Jurkat, Clone E6-1 (cell line): Measurements from ENCODE around the gene ONECUT3.

ENCODE experiments used
- DNase-seq: peaks from one replicate; pipeline ENCODE4 v3.0.0-alpha.2; 2011; ENCODE audit warnings: low read depth, low spot score
- H3K4me3 ChIP-seq: 2 replicates; pipeline ENCODE4 v1.5.1; 2011; ENCODE audit warnings: mild to moderate bottlenecking, low read length, control low read depth, moderate library complexity

The ONECUT3 gene

DNA sequence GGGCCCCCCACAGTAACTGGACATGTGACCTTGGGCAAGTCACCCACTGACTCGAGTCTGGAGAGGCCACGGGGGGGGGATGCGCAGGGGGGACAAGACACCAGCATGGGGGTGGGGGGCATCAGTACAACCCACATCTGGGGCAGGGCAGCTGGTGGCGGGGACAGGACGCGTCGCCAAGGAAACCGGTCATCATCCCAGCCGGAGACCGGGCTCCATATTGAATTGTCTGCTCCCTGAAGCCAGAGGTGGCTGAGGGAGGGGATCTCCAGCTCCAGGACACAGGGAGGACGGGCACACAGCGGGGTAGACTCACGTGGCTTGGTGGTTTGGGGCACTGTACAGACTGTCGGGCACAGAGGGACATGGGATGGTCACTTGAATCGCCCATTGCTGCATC is 11.4 kb downstream of the ONECUT3 start:
- H3K4me3 ChIP-seq: no peak overlapping the region
- no peak for DNase-seq

- DNase-seq: no peak
- H3K4me3 ChIP-seq: no peak overlapping the region
Measured at GRCh38 chr19:1765232-1765903, 12.1 kb downstream of the ONECUT3 start.

GRCh38 chr19:1765904-1766799 is 12.8 kb downstream of the ONECUT3 start:
- H3K4me3 ChIP-seq: no peak overlapping the region
- no peak for DNase-seq

GRCh38 chr19:1766800-1767352 is 13.6 kb downstream of the ONECUT3 start:
- H3K4me3 ChIP-seq: no peak overlapping the region
- no peak for DNase-seq

GRCh38 chr19:1767464-1767933 is 14.2 kb downstream of the ONECUT3 start:
- peak; percentile 23 for DNase-seq
- H3K4me3 ChIP-seq: no peak overlapping the region

GRCh38 chr19:1768248-1768647 is 14.9 kb downstream of the ONECUT3 start:
- no peak for DNase-seq
- H3K4me3 ChIP-seq: no peak overlapping the region

- no peak overlapping the region for H3K4me3 ChIP-seq
- no peak for DNase-seq
Measured at GRCh38 chr19:1768918-1769644, 15.8 kb downstream of the ONECUT3 start.

- DNase-seq: no peak
- H3K4me3 ChIP-seq: no peak overlapping the region
Measured at GRCh38 chr19:1769645-1769985, 16.3 kb downstream of the ONECUT3 start.

GRCh38 chr19:1770866-1771576 is 17.7 kb downstream of the ONECUT3 start:
- no peak overlapping the region for H3K4me3 ChIP-seq
- DNase-seq: no peak

DNA sequence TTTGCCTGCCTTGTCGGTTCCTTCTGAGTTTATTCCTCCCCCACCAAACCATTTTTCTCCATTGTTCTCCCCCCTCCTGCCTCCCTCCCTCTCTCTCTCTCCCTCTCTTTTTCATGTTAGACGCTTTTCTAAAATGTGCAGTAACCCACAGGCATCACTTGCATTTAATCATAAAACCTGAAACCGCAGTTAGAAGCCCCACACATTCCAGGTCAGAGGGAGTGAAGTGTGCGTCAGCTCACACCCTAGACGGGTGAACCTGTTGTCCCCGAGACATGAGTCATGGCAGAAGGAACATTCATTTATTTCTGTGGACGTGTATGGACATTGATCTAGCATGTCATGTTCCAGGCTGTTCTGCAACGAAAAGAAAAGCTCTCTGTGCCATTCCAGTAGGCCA is 19.9 kb downstream of the ONECUT3 start:
- no peak overlapping the region for H3K4me3 ChIP-seq
- DNase-seq: no peak

DNA sequence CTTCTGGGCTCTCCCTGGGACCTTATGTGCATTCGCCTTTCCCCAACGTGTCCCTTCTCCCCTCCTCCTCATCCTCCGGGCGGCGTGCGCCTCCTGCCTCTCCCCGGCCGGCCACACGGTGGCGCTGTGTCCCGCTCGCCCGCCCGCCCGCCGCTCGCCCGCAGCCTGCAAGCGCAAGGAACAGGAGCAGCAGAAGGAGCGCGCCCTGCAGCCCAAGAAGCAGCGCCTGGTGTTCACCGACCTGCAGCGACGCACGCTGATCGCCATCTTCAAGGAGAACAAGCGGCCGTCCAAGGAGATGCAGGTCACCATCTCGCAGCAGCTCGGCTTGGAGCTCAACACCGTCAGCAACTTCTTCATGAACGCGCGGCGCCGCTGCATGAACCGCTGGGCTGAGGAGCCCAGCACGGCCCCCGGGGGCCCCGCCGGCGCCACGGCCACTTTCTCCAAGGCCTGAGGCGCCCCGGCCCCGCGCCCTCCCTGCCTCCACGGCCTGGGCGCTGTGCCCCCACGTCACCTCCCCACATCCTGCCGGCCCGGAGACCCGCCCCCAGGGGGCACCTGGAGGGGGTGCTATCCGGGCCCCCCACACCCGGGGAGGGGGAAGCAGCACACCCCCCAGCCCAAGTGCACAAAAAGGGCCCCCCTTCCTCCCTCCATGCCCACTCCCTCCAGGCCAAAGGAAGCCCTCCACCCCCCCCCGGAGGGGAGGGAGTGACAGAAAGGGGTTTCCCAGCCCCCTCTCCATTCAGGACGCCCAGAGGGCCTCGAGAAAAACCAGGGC is 21.9 kb downstream of the ONECUT3 start:
- DNase-seq: no peak

GRCh38 chr19:1775951-1776605 is 22.8 kb downstream of the ONECUT3 start:
- H3K4me3 ChIP-seq: no peak overlapping the region
- DNase-seq: no peak

More for the DNA sequence above, 21.9 kb downstream of the ONECUT3 start:
- H3K4me3 ChIP-seq: no peak overlapping the region

GRCh38 chr19:1776606-1777147 is 23.4 kb downstream of the ONECUT3 start:
- no peak for DNase-seq
- H3K4me3 ChIP-seq: no peak overlapping the region

DNA sequence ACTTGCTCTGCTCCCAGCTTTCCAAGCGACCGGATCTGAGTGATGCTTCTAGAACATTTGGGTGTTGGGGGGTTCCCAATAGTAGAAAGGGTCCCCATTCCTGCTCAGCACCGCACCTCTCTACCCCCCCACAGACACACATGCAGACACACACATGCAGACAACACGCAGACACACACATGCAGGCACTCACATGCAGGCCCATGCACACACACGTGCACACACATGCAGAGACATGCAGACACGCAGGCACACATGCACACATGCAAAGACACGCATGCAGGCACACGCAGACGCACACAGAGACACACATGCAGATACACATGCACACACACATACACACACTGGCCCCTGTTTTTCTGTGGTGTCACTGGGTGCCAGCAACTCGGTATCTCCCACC is 23.8 kb downstream of the ONECUT3 start:
- no peak for DNase-seq
- H3K4me3 ChIP-seq: no peak overlapping the region

DNA sequence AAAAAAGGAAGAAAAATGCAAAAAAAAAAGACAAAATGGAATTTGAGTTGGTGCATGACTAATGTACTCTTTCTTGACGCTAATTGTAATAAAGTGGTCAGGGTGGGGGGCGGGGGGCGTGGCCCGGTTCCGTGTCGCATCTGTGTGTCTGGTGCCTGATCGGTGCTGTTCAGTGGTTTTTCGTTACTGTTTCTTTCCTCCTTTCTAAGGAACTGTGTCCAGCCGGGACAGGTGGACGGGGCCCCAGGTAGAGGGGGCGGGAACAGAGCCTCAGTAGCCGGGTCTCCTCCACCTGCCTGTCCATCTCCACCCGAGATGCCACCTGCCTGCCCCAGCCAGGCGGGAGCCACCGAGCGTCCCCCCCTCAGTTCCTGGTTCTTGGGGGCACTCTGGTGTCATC is 26.3 kb downstream of the ONECUT3 start:
- H3K4me3 ChIP-seq: no peak overlapping the region
- no peak for DNase-seq

DNA sequence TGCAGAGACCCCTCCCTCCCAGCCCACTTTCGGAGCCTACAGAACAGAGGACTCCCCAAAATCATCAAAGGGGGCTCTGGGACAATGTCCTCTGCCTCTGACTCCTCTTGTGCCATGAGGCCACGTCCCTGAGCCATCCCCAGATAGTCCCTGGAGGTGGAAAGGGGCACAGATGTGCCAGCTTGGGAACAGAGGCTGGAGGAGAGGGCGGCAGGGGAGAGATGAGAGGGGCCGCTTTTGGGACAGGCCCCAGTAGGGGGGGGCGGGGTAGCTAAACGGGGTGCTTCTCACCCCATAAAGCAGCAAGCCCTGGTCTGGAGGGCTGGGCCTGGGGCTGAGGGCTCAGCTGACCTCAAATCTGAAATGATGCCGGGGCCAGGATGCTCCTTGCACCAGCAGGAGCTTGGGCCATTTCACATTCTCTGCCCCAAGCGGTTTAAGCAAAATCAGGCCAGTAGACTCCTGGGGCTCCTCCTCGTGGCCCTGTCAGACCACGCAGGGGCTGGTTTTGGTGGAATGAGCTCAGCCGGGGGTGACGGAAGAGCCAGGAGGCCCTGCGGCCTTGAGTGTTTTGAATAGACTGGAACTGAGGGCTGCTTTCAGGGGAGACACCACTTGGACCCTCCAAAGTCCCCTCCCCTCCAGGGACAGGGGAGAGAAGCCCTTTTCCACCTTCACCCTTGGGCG is 27.1 kb downstream of the ONECUT3 start:
- no peak for DNase-seq
- no peak overlapping the region for H3K4me3 ChIP-seq

GRCh38 chr19:1782521-1782920 is 29.2 kb downstream of the ONECUT3 start:
- no peak for DNase-seq
- no peak overlapping the region for H3K4me3 ChIP-seq
